GM12874 (cell line): Measurements from ENCODE around the gene MALSU1.

Source experiments
- TF ChIP-seq, protein P1 (sequence below): IDR thresholded peaks from 2 replicates; pipeline ENCODE4 v1.5.1; 2011; ENCODE audit warnings: low read depth, mild to moderate bottlenecking, control low read depth, low read length, moderate library complexity; ENCODE audit not compliant: insufficient read depth

MALSU1 gene

GRCh38 chr7:23290993-23291392 is 8.1 kb upstream of the MALSU1 start:
- TF ChIP-seq, protein P1, sequence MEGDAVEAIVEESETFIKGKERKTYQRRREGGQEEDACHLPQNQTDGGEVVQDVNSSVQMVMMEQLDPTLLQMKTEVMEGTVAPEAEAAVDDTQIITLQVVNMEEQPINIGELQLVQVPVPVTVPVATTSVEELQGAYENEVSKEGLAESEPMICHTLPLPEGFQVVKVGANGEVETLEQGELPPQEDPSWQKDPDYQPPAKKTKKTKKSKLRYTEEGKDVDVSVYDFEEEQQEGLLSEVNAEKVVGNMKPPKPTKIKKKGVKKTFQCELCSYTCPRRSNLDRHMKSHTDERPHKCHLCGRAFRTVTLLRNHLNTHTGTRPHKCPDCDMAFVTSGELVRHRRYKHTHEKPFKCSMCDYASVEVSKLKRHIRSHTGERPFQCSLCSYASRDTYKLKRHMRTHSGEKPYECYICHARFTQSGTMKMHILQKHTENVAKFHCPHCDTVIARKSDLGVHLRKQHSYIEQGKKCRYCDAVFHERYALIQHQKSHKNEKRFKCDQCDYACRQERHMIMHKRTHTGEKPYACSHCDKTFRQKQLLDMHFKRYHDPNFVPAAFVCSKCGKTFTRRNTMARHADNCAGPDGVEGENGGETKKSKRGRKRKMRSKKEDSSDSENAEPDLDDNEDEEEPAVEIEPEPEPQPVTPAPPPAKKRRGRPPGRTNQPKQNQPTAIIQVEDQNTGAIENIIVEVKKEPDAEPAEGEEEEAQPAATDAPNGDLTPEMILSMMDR: no peak

DNA sequence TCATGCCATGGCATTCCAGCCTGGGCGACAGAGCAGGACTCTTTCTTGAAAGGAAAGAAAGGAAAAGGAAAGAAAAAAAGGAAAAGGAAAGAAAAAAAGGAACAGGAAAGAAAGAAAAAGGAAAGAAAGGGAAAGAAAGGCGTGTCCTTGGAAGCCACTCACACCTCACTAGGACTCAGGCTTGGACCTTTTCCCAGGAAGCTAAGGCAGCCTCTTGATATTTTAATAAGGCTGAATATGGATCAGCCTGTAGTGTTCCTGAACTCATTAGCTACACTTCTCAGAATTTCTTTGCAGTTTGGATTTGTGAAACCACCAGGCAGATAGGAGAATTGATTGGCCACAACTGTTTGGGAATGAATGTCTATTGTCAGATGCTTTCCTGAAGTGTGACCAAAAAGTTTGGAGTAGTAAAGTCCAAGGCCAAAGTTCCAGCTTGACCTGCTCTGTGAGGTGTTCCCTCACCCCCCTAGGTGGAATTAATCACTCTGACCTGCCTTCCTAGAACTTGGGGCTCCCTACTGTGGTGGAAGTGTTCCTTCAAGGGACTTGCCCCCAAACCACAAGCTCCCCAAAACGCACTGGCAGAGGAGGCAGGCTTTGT is 7.1 kb upstream of the MALSU1 start:
- TF ChIP-seq, protein P1: no peak

DNA sequence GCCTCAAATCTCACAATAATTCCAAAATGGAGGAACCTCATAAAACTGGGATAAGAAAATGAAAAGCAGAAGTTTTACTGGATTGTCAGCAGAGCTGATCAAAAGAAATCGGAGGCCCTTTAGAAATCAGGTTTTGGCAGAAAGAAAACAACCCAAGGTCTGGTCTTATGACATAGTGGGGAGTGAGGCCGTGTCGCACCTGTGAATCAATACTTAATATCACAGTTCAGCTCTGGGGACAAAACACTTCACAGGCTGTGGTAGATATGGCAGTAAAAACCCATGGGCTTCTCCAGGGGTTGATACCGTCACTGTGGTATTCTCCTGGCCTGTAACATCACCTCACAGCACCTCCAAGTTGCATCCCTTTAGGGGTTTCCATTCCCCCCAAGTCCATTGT is 6.5 kb upstream of the MALSU1 start:
- TF ChIP-seq, protein P1: no peak

GRCh38 chr7:23293500-23294073 is 5.6 kb upstream of the MALSU1 start:
- TF ChIP-seq, protein P1: no peak

- TF ChIP-seq, protein P1: no peak
Observed at GRCh38 chr7:23294549-23295400, 4.4 kb upstream of the MALSU1 start.

DNA sequence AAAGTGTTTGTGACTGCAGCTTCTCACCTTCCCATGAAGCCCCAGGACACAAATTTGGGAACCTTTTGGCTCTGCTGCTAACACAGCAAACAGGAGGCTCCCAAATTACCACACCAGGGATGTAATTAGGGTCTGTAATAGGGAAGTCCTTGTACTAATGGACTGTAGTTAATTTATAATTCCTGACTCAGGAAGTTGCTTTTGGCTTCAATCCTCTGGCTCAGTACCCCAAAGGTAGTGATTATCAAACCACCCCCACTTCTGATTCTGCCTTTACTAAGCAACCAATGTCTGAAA is 3.8 kb upstream of the MALSU1 start:
- TF ChIP-seq, protein P1: no peak

- TF ChIP-seq, protein P1: no peak
Observed at GRCh38 chr7:23298141-23298881, 828 bp upstream of the MALSU1 start.
